A549 (cell line): Measurements from ENCODE around the gene PEX3.

Experiments
- CTCF ChIP-seq: fragments of >200 bp; sonication (Bioruptor Twin); formaldehyde crosslinking; IDR thresholded peaks from 3 replicates; pipeline ENCODE4 v1.5.1; 2016
- POLR2A ChIP-seq: IDR thresholded peaks from 2 replicates; pipeline ENCODE4 v1.6.1; 2012; ENCODE audit warnings: mild to moderate bottlenecking, low read length
- RAD21 ChIP-seq, 2 experiments: fragments of >200 bp in 1 of 2; sonication (Bioruptor Twin) in 1 of 2; formaldehyde crosslinking in 1 of 2; IDR thresholded peaks in 1 of 2; conservative IDR thresholded peaks in 1 of 2; 2 replicates in 1 of 2; 3 replicates in 1 of 2; pipeline ENCODE4 v1.6.1; 2012 to 2018; ENCODE audit warnings: inconsistent platforms in 1 of 2
- REST ChIP-seq: fragments of 200-600 bp; sonication (generic); IDR thresholded peaks from 2 replicates; pipeline ENCODE4 v1.6.1; 2016; ENCODE audit warnings: antibody characterized with exemption, mild to moderate bottlenecking, moderate library complexity
- ZNF302 ChIP-seq: fragments of 250-450 bp; sonication (Bioruptor Pico); IDR thresholded peaks from 2 replicates; pipeline ENCODE4 v1.9.0; 2021; ENCODE audit warnings: inconsistent platforms, mild to moderate bottlenecking, moderate library complexity

GRCh38 chr6:143427109-143427817 lies 23.3 kb upstream of the PEX3 start:
- TF ChIP-seq ZNF302 (no peak), CTCF (peak; percentile 78), REST (no peak), RAD21 (conservative IDR thresholded peaks at IDR 0.05 in 1 of 2, IDR thresholded peaks at IDR 0.05 in 1 of 2) (peak; percentile 93 to 95), POLR2A (no peak)
